Renal cortical epithelial cell (primary cell): Measurements from ENCODE around the gene ITPR1. TPM values are rescaled to one million over a fixed set of nuclear protein-coding genes. Genes with fewer than 3 reads are reported as not detected.

ENCODE experiments used
- DNase-seq: peaks from one replicate; pipeline ENCODE4 v3.0.0-alpha.2; 2011; ENCODE audit warnings: low read depth
- total RNA-seq: library from RNA; depleted of rRNA; stranded (reverse); fragments of >200 nt; gene quantifications from 2 replicates; pipeline ENCODE4 v1.2.3, GENCODE V29; 2014

Gene ITPR1
- total RNA-seq, 1 donor from 2014 or later = 30.0 TPM

DNA sequence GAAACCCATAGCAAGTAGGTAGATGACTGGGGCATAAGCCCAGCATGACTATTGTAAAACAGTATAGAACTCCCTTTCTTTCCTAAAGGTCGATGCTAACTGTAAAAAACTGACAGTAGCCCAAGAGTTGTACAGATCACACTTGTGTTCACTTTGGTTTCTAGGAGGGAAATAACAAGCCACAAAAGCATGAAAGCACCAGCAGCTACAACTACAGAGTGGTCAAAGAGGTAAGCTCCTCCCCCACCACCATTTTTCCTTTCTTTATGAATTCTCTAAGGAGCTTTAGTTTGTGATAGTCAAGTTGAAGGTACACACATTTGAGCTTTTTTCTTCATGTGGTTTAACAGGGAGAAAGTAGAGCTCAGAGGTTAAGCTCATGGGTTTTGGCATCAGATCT, 191.0 kb downstream of the ITPR1 start:
- DNase-seq = no peak

DNA sequence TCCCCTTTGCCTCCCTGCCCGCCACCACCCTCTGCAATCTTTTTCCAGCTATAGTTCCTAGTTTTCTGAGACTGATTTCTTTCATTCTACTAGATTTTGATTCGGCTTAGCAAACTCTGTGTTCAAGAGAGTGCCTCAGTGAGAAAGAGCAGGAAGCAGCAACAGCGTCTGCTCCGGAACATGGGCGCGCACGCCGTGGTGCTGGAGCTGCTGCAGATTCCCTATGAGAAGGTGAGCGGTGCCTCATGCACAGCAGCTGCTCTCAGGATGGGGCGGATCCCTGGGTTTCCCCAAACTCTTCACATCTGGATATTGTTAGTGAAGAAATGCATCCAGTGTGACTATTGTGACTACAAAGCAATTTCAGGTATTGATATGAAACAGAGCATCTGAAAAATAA, 191.8 kb downstream of the ITPR1 start:
- DNase-seq = no peak

DNA sequence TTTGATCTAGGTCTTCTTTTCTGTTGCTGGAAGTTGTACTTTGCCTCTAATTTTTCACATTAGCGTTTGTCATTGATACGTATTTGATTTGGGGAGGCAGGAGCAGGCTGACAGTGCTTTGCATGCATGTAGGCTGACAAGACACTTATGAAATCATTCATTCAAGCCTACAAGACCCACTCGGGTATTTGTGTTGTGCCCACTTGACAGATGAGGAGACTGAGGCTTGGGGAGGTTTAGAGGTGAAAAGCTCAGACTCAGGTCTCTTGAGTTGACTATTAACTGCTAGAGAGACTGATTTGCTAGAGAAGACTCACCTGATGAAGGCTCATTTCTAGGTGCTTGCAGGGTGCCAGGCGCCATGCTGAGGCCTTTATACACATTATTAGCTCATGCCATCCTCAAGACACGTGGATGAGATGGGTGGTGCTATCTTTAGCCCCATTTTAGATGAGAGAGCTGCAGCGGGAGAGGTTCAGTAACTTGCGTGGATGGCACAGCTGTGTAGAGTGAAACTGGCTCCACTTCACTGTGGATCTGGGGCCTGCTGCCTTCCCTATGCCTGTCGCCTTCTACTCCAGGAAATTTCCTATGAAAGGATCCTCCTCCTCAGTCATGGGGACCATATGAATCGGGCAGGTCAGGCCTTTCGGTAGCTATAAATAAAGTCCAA, 192.7 kb downstream of the ITPR1 start:
- no peak for DNase-seq

DNA sequence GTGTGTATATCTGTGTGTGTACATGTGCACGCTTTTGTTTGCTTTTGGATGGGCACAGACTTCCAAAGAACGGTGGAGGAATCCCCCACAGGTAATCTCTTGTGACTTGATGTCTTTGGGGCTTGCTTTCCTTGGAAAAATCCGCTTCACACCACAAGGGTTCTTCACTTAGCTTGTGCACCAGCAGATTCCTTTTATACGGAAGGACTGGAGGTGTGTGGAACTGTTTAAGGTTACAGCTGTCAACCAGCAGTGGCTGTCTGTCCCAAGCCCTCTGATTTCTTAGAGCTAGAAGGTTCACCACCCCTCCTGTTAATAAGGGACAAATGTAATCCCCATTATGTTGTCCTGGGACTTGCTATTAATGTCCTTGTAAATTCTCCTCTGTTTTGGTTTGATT, 193.5 kb downstream of the ITPR1 start:
- no peak for DNase-seq

DNA sequence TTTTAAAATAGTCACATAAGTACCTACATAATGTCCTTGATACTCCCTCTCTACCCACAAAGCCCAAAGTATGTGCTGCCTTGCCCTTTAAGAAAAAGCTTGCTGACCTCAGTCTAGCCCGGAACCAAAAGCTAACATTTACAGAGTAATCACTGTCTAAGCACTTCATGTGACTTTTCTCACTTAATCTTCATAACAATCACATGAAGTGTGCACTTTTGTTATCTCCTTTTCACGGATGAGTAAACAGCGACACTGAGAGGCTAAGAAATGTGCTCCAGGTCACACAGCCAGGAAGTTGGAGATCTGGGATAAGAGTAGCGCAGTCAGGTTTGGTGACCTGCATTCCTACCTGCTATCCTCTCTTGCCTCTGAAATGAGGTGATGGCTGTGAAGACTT, 194.0 kb downstream of the ITPR1 start:
- DNase-seq = peak; percentile 27

DNA sequence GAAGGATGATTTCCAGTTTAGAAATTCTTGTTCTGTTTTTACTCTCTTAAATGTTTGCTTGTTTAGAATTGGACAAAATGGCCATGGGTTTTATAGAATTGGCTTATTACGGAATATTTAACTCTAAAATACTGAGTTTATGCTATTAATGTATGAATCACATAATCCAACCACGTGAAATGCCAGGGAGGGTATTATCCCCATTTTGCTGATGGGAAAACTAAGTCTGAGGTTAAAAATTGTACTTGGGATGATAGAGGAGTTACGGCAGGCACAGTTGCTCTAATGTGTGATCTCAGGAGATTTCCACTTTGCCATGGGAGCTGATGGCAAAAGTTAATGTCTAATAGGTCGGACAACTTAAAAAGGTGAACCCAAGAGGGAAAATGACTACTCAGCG, 194.4 kb downstream of the ITPR1 start:
- DNase-seq = no peak

DNA sequence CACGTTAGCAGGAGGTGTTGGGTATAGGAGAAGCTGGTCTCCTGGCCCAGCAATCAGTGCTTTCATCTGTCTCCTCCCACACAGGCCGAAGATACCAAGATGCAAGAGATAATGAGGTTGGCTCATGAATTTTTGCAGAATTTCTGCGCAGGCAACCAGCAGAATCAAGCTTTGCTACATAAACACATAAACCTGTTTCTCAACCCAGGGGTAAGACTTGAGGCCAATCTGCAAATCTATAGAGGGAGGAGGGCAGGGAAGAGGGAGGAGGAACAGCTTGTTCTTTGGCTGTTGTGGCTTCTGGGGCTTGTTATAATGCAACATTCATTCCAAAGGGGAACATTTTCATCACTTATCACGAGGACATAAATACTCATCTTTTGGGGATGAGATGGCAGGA, 195.3 kb downstream of the ITPR1 start:
- peak; percentile 16 for DNase-seq

DNA sequence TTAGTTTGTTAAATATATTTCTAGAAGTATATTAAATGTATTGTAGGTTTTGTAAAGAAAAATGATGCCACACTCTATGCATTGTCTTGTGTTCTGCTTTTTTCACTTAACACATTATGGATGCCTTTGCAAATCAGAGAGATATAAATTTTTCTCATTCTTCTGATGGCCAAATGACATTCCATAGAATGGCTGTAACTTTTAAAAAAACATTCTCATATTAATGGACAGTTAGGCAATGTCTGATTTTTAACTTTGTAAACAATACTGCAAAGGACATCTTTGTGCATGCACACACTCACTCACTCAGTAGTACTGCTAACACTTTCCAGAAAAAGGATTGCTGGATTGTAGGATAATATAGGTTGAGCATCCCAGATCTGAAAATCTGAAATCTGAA, 195.9 kb downstream of the ITPR1 start:
- no peak for DNase-seq

DNA sequence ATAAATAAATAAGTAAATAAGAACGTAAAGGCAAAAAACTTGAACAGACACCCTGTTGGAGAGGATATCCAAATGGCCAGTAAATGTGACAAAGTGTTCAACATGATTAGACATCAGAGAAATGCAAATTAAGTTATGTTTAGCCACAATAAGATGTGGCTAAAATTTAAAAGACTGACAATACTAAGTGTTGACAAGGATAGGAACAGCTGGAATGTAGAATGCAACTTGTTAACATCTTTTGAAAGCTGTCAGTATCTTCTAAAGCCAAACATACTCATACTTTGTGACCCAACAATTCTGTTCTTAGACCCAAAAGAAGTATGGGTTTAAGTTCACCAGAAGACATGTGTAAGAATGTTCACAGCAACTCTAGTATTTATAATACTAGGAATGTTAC, 197.1 kb downstream of the ITPR1 start:
- no peak for DNase-seq

DNA sequence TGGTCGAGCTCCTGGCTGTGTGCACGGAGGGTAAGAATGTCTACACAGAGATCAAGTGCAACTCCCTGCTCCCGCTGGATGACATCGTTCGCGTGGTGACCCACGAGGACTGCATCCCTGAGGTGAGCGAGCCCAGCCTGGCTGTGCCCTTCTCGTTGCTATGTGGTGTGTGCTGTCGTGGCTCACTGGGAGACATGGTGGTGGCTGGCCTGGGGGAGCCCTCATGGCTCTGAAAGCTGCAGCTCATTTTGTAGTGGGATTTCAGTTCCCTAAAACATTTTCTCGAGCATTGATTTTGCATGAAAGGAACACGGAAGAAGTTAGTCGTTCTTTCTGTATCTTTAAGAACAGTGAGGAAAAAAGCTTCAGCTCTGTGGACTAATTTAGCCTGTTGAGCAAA, 200.5 kb downstream of the ITPR1 start:
- DNase-seq = no peak

DNA sequence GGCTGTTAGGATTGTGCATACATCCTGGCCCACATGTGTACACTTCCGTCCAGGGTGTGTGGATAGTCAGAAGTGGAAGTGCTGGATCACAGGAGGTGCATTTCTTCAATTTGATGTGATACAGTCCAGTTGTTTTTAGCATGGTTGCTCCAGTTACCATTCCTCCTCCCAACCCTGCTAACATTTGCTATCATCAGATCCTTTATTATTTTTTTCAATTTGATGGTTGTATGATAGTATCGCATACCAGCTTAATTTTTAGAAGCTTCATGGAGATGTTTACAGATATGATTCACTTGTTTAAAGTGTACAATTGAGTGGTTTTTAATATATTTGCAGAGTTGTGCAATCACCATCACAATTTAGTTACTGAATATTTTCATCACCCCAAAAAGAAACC, 202.7 kb downstream of the ITPR1 start:
- no peak for DNase-seq

DNA sequence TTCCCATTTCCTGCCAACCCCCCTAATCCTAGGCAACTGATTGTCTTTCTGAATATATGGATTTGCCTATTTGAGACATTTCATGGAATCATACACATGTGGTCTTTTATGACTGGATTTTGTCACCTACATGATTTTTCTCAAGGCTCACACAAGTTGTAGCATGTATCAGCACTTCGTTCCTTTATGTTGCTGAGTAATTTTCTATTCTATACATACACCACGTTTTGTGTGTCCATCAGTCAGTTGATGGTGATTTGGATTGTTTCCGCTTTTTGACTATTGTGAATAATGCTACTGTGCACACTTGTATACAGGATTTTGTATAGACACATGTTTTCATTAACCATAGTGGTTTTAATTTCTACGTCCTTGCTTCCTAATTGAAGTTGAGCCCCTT, 203.1 kb downstream of the ITPR1 start:
- DNase-seq = no peak

DNA sequence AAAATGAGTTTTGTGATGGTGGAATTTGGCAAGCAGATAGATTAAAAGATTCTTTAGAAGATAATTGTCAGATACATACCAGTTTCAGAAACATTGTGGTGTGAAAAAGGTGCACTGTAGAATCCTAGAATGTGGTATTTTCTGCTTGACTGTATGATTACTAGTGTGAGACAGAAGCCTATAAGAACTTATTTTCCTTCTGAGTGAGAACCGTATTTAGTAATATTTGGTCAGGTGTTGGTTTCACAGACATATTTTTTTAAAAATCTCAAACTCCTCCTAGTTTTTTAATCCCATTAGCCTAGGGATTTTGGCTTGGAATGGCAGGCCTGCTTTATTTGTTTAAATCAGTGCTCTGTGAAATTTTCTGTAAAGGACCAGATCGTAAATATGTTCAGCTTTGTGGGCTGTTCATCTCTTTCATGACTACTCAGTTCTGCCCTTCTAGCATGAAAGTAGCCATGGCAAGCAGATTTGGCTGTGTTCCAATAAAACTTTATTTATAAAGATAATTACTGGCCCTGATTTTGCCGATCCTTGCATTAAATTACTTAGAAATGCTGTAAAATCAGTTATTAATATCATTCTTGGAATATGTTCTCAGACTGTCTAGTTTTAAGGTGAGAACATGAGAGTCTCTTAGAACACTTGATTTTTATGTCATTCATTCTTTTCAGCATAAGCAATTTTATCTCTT, 205.1 kb downstream of the ITPR1 start:
- DNase-seq = no peak

DNA sequence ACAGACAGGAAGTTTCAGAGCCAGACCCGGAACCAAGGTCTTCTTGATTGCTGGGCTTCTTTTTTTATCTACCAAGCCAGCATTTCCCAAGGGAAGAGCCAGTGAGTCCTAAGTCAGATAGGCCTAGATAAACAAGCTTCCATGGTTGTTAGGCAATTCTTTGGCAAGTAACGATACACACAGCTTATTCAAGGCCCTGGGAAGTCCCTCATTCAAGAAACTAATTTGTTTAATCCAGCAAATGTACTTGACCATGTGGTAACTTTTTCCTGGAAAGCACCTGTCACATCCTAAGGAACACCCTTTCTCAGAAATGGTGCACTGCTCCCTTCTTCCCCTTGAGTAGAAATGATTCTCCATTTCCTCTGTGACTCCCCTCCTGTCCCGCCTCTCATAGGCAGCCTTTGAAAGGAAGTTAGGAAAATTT, 209.9 kb downstream of the ITPR1 start:
- peak; percentile 59 for DNase-seq

DNA sequence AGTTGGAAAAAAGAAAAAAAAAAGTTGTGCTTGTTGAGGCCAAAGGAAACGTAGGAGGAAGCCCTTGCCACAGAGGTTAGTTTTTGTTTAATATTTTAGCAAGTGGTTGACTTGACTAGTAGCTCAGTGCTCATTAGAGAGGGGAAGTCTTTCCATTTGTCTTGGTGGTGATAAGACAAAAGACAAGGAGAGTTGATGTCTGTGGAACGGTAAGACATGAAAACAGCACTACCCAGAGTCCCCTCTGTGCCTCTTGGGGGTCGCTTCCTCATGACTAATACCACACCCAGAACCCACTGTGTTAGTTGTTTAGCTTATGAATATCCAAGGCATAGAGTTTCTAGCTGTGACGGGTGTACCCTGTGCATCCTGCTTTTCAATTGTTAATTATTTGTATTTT, 211.4 kb downstream of the ITPR1 start:
- no peak for DNase-seq

DNA sequence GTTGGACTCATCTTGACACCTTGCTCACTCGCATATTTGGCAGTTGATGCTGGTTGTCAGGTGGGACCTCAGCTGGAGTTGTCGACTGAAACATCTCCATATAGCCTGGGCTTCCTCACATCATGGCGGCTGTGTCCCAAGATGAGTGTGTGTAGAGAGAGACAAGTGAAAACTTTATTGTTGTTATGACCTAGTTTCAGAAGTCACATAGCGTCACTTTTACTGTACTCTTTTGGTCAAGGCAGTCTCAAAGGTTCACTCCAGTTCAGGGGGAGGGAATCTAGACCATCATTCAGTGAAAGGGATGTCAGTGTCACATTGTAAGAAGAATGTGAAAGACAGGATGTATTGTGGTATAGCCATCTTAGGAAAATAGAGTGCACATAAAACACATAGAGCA, 214.2 kb downstream of the ITPR1 start:
- DNase-seq = no peak

DNA sequence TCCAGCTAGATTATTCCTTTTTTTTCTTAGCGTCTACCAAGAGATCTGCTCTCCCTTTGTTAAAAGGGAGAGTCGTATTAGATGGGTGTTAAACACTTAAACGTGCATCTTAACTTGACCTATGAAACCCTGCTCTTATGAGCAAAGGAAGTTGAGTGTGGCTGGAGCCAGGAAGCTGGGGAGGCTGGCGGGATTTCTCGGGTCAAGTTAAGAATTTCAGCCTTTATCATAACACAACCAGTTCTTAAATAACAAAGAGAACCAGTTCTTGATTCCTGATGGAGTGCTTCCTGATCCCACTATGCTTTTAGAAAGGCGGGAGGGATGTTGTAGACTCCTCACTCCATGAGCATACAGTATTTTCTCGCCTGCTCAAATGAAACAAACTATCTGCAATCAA, 215.1 kb downstream of the ITPR1 start:
- DNase-seq = no peak

DNA sequence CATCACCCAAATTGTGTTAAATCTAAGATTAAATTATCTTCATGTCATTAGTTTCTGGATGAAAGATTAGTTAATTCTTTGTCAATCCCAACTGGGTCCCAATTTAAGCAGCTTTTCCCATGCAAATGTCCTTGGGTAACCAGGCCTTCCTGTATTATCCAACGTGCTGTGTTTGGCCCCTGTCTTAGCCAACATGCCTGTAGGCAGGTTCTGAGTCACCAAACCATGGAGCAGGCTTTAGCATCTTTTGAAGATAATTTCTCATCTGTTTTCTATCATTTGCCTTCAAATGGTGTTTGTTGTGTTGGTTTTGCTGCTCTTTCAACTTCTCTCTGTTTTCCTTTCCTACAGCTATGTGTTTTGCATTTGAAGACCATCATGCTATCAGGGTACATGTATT, 216.2 kb downstream of the ITPR1 start:
- no peak for DNase-seq

DNA sequence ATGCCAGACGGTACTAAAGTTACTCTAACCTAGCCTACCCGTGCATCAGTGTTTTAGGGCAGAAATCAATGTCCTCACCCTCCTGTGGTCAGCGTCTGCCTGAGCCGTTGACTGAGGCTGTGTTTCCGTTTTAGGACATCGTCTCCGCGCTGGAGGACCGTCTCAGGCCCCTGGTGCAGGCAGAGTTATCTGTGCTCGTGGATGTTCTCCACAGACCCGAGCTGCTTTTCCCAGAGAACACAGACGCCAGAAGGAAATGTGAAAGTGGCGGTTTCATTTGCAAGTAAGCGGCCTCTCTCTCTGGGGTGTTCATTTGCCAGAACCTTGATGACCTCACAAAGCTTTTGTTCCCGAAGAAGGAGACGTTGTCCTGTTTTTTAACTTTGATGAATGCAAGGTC, 217.0 kb downstream of the ITPR1 start:
- no peak for DNase-seq

DNA sequence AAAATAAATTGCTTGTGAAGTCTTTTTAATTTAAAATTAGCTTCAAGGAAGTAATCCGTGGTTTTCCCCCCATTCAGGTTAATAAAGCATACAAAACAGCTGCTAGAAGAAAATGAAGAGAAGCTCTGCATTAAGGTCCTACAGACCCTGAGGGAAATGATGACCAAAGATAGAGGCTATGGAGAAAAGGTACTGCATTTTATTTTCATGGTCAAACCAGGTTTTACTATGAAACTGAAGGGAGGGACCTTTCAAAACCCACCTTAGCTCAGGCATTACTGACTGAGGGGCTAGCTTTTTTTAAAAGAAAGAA, 218.5 kb downstream of the ITPR1 start:
- DNase-seq = no peak

DNA sequence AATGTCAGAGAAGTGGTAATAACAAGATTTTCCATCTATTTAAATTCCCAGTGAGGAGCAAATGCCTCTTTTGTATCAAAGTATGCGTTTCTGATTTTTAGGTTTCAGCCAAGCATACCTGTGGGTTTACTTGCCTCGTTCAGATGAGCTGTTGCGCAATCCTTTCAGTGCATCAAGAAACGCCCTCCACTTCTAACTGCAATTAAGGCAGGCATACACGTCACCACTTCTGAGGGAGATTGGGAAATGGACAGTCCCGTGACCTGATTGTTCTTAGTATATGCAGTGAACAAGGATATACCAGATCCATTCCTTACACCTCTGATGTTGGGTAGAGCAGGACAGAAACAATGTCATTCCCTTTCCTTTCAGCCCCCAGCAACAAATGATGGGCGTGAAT, 219.0 kb downstream of the ITPR1 start:
- peak; percentile 98 for DNase-seq

DNA sequence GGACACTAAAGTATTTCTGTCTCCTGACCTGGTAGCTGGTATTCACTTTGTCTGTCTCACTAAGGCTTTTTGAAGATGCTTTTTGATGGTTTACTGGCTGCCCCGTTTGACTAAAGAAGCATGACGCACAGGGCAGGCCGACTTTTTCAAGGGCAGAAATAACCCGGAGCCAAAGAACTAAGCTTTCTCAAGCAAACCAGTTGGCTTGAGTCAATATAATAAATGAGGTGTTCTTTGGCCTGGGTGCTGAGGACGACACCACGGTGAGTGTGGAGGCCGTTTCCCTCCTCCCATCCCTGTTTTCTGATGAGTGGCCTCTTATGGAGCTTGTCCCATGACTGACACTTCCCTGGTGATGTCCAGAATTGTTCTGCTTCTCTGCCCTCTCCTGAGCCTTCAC, 220.9 kb downstream of the ITPR1 start:
- no peak for DNase-seq

DNA sequence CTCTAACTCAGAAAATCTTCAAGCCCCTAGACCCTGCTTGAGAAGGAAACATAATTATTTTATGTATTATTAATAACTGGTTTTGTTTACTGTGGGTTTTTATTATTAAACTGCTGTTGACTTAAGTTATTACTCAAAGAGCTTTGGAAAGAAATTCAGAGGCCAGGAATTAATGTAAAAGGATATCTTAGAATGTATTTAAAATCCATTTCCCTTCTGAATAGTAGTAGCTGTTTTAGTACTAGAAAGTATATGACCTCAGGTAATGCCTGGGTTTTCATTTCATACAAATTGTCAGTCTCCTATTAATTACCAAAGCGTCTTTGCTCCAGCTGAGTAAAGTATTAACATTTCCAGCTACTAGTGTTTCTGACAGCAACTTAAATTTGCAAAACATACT, 223.1 kb downstream of the ITPR1 start:
- no peak for DNase-seq

DNA sequence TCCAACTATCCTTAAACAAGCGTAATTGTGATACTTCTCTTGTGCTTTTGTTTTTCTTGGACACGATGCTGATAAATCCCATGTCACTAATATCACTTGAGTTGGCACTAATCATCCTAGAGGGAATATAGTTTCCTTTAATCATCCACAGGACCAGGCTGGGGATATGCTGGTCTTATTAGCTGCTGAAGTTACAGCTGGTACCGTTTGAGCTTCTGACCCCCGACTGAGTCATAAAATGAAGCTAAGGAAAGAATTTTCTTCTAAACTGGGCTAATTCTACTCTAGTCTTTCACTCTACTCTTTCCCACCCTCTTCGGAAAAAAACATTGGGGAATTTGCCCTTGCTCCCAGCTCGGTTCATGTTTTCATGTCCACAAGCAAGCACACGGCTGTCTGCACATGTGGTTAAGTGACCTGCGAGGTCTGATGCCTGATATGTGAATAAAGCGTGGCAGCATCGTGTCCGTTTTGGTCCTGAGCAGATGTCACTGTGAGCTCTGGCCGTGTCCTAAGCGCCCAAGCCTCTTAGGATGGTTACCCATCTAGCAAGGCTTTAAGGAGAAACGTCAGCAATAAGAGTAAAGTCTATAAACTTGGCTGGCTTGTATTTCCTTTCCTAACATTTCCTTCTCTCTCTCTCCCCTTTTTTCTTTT, 223.7 kb downstream of the ITPR1 start:
- no peak for DNase-seq
